ENCODE measurements around the gene CIDEC.

GRCh38 chr3:9899289-9899791, 19.3 kb upstream of the CIDEC start:
- TF ChIP-seq CTCF (conservative IDR thresholded peaks at IDR 0.05; ENCODE audit: low read length) (no peak), EZH2phosphoT487 (IDR thresholded peaks at IDR 0.05; ENCODE audit: borderline replicate concordance, low read depth, low read length) (no peak)

Data from OCI-LY7 (cell line).